MM.1S (cell line): ENCODE measurements around the gene ATOH8.

ENCODE experiments used
- CTCF ChIP-seq: fragments of 300-600 bp; sonication (generic); IDR thresholded peaks from 2 replicates; pipeline ENCODE4 v1.5.1; 2016; ENCODE audit warnings: antibody characterized with exemption, low read length, mixed read lengths
- EZH2 ChIP-seq: fragments of 300-600 bp; sonication (generic); optimal IDR thresholded peaks from 2 replicates; pipeline ENCODE3; 2017; ENCODE audit warnings: low read depth, mild to moderate bottlenecking, antibody characterized with exemption, low read length, mixed read lengths
- EZH2phosphoT487 ChIP-seq: fragments of 300-600 bp; sonication (generic); IDR thresholded peaks from 2 replicates; pipeline ENCODE4 v1.6.1; 2018; ENCODE audit warnings: antibody characterized with exemption, low read length

GRCh38 chr2:85708641-85709040 is 45.1 kb upstream of the ATOH8 start:
- TF ChIP-seq EZH2 (no peak), CTCF (no peak), EZH2phosphoT487 (no peak)
